Measurements from ENCODE around the gene CTH.
"Not testable (repeated sequence)": the region's sequence is repeated elsewhere in the genome, so short reads cannot be mapped to it uniquely, and the experiment has no call there.

The CTH gene

DNA sequence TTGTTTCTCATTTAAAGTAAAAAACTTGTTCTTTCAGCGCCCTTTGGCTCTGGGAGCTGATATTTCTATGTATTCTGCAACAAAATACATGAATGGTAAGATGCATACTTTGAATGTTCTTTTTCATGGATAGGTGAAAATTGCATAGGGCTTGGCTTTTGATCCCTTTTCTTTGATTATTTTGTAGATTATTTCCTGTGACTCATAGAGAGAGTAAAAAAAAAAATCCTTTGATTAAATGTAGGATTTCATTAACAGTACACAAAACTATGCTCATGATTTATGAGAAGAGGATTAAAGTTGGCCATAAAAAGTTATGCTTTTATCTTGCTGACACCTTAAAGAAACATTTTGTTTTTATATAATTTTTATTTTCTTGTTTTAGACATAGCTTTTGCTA is 18.7 kb downstream of the CTH start:
- no peak for ATAC-seq
- Mint-ChIP-seq H3K4me3 (no peak overlapping the region), H3K9me3 (no peaks in the 10 kb centered on the region), H3K4me1 (no peaks in the 10 kb centered on the region), H3K36me3 (peaks cover 88% of the 10 kb centered on the region), H3K27ac (no peak overlapping the region)
- no peak for DNase-seq (ENCODE audit: low spot score in 2 of 2)

DNA sequence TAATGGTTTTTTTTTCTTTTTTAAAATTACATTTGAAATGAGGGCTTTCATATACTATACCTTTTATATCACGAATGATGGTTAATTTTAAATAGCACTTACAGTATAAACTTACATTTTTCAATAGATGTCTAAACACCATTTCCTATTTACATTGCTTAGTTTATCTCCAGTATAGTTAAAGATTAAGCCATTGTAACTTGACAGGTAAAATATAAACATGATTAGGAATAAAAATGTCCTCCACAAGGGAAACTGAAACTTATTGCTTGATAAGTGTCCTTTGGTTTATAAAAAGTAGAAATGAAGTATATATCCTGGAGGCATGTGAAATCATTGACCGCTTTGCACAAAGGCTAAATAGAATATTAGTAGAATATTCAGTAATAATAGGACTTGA is 20.2 kb downstream of the CTH start:
- H3K4me3 Mint-ChIP-seq: no peak overlapping the region
- H3K27ac Mint-ChIP-seq: no peak overlapping the region
- H3K4me1 Mint-ChIP-seq: no peaks in the 10 kb centered on the region
- ATAC-seq (no peak), DNase-seq (ENCODE audit: low spot score in 2 of 2) (no peak)
- peaks cover 88% of the 10 kb centered on the region for H3K36me3 Mint-ChIP-seq
- H3K9me3 Mint-ChIP-seq: no peaks in the 10 kb centered on the region

DNA sequence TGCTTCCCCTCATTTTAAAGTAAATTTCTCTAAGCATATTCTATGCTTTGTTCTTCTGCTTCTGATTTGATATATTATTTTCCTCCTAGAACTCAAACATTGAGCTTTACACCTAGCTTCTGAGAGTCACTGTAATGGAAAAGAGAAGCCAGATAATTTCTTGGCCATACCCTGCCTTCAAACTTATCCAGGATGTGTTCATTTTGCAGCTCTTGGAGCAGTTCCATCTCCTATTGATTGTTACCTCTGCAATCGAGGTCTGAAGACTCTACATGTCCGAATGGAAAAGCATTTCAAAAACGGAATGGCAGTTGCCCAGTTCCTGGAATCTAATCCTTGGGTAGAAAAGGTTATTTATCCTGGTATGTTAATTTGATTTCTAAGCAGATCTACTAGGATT is 20.8 kb downstream of the CTH start:
- no peak overlapping the region for H3K27ac Mint-ChIP-seq
- H3K4me3 Mint-ChIP-seq: no peak overlapping the region
- H3K4me1 Mint-ChIP-seq: no peaks in the 10 kb centered on the region
- H3K36me3 Mint-ChIP-seq: peaks cover 89% of the 10 kb centered on the region
- no peak for ATAC-seq
- no peak for DNase-seq (ENCODE audit: low spot score in 2 of 2)
- H3K9me3 Mint-ChIP-seq: no peaks in the 10 kb centered on the region

DNA sequence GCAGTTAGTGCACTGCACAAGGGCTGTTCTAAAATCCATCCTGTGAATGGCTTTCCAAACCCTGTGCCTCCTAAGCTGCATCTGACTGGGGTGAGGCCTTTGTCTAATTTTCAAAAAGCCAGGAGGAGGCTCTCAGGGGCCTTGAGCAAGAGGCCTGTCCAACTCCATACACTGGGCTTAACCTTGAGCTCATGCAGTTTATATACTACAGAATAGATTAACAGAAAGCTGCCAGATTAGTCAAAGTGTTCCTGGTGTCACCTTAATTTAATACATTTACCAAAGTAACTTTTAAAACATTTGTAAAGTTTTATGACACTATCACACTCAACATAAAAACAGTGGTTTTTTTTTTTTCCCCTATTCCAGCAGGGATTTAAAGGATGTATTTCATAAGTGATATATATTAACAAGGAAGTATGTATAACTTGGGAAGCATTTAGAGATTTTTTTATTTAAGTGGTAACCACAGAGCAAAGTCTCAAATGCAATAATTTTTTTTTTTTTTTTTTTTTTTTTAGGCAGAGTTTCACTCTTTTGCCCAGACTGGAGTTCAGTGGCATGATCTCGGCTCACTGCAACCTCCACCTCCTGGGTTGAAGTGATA is 23.3 kb downstream of the CTH start:
- Mint-ChIP-seq H3K4me3 (no peak overlapping the region), H3K4me1 (peaks cover 13% of the 10 kb centered on the region), H3K9me3 (no peaks in the 10 kb centered on the region), H3K36me3 (peaks cover 88% of the 10 kb centered on the region), H3K27ac (no peak overlapping the region)
- ATAC-seq (no peak), DNase-seq (ENCODE audit: low spot score in 2 of 2) (no peak)

GRCh38 chr1:70436622-70437251 is 25.7 kb downstream of the CTH start:
- ATAC-seq (no peak), DNase-seq (ENCODE audit: low spot score in 2 of 2) (no peak)
- peaks cover 75% of the 10 kb centered on the region for H3K36me3 Mint-ChIP-seq
- peaks cover 13% of the 10 kb centered on the region for H3K4me1 Mint-ChIP-seq
- no peaks in the 10 kb centered on the region for H3K9me3 Mint-ChIP-seq
- no peak overlapping the region for H3K4me3 Mint-ChIP-seq
- no peak overlapping the region for H3K27ac Mint-ChIP-seq

DNA sequence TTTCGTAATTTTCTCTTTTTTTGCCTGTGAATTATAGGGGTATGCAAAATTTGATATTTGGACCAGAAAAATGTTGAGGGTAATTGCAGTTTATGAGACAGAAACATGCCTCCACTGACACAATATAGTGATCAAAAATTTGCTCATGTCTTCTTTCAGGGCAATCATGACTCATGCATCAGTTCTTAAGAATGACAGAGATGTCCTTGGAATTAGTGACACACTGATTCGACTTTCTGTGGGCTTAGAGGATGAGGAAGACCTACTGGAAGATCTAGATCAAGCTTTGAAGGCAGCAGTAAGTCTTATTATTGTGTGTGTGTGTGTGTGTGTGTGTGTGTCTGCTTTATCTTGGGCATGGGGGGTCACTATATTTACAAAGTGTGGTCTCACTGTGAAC is 27.5 kb downstream of the CTH start:
- Mint-ChIP-seq H3K36me3 (peaks cover 61% of the 10 kb centered on the region), H3K4me3 (no peak overlapping the region), H3K27ac (no peak overlapping the region), H3K9me3 (no peaks in the 10 kb centered on the region), H3K4me1 (peaks cover 13% of the 10 kb centered on the region)
- DNase-seq (ENCODE audit: low spot score in 2 of 2): no peak
- peak; percentile 98 for ATAC-seq

DNA sequence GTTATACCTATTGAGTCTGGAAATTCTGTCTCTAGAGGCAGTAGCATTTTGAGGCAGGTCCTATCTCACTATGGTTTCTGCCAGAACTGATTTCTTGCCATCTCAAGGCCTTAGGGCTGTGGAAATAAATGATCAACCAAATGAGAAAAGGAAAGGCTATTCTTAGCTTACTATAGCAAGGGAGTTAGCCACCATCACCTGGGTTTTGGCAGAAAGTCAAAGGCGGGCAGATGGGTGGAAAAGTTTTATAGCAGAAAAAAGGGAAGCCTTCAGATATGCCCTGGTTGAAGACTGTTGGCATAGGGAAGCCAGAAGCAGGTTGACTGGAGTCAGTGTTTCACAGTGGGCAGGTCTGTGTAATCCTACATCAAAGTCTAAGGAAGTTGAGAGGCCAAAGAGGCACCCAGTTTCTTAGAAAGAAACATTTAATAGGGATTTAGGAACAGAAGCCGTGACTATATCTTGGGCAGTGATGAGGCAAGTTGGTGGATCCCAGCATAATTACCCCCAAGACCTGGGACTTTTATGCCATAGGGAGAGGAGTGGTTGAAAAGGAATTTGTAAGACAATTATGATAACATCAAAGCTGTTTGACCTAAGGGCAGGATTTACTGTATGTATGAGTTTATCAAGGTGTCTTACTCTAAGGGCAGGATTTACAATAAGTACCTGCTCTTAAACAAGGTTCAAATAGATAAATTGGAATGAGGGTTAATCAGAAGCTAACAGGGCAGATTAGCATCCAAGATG is 29.7 kb downstream of the CTH start:
- Mint-ChIP-seq H3K36me3 (peaks cover 39% of the 10 kb centered on the region), H3K4me1 (peaks cover 13% of the 10 kb centered on the region), H3K9me3 (no peaks in the 10 kb centered on the region), H3K27ac (no peak overlapping the region), H3K4me3 (no peak overlapping the region)
- DNase-seq (ENCODE audit: low spot score in 2 of 2): no peak
- ATAC-seq: no peak

DNA sequence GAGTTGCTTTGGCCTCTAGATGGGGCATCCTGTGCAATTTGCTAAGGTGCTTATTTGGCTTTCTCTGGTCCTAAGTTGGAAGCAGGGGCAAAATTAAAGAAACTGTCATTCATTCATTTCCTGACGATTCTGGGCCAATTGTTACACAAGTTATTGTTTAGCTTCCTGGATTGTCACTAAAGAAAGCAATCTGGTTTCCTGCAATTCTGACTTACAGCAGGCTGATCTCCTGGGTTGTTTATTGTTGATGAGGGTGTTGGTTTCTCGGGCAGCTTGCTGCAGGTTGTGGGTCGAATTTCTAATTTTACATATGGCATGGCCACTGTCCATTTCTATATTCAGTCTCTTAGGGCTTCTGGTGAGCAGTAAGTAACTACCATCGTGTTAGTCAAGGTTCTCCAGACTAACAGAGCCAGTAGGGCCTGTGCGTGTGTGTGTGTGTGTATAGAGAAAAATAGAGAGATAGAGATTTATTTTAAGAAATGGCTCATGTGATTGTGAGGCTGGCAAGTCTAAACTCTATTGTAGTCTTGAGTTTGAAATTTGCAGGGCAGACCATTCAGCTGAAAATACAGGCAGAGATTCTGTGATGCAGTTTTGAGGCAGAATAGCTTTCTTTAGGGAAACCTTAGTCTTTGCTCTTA is 30.4 kb downstream of the CTH start:
- ATAC-seq: no peak

DNA sequence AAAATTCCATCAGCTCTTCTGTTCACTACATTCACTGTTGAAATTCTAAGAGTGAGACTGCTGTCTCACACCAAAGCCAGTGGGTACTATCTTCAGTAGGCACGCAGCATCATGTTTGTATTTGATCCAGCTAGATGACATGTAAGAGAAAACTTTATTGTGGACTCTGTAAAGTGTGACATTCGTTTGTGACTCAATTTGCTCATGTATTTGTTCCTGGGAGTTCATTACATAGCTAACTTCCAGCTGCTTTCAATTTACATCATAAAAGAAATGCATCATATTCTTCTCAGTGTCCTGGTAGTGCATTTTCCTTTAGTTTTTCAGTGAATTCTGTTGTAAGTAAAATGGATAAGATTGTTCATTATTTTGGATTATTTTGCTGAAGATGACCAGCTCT is 31.4 kb downstream of the CTH start:
- Mint-ChIP-seq H3K36me3 (peaks cover 22% of the 10 kb centered on the region), H3K4me1 (peaks cover 13% of the 10 kb centered on the region), H3K4me3 (no peak overlapping the region), H3K9me3 (no peaks in the 10 kb centered on the region), H3K27ac (no peak overlapping the region)
- DNase-seq (ENCODE audit: low spot score in 2 of 2) (no peak), ATAC-seq (no peak)

More for the DNA sequence above, 30.4 kb downstream of the CTH start:
- Mint-ChIP-seq H3K4me1 (peaks cover 13% of the 10 kb centered on the region), H3K4me3 (no peak overlapping the region), H3K9me3 (no peaks in the 10 kb centered on the region), H3K27ac (no peak overlapping the region), H3K36me3 (peaks cover 32% of the 10 kb centered on the region)
- DNase-seq (ENCODE audit: low spot score in 2 of 2): no peak

- Mint-ChIP-seq H3K36me3 (peaks cover 17% of the 10 kb centered on the region), H3K27ac (no peak overlapping the region), H3K4me3 (no peak overlapping the region), H3K4me1 (peaks cover 2% of the 10 kb centered on the region), H3K9me3 (no peaks in the 10 kb centered on the region)
- DNase-seq (ENCODE audit: low spot score in 2 of 2) (no peak), ATAC-seq (no peak)
Observed at GRCh38 chr1:70443739-70444138, 32.7 kb downstream of the CTH start.

- DNase-seq (ENCODE audit: low spot score in 2 of 2): no peak
- Mint-ChIP-seq H3K27ac (no peak overlapping the region), H3K4me1 (no peaks in the 10 kb centered on the region), H3K9me3 (no peaks in the 10 kb centered on the region), H3K4me3 (no peak overlapping the region), H3K36me3 (no peaks in the 10 kb centered on the region)
- ATAC-seq: no peak
Observed at GRCh38 chr1:70449049-70449448, 38.0 kb downstream of the CTH start.

DNA sequence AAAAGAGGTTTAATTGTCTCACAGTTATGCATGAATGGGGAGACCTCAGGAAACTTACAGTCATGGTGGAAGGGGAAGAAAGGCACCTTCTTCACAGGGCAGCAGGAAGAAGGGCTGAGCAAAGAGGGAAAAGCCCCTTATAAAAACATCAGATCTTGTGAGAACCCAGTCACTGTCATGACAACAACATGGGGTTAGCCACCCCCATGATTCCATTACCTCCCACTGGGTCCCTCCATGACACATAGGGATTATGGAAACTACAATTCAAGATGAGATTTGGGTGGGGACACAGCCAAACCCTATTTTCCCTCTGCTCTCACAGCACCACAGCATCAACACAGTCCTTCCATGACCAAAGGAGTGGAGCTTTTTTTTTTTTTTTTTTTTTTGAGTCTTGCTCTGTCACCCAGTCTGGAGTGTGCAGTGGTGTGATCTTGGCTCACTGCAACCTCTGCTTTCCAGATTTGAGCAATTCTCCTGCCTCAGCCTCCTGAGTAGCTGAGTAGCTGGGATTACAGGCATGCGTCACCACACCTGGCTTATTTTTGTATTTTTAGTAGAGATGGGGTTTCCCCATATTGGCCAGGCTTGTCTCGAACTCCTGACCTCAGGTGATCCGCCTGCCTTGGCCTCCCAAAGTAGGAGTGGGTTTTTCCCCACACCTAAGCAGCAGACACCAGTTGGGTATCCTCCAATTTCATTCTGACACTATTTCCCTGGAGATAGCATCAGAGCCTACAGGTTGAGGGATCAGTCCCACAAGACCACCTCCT is 41.3 kb downstream of the CTH start:
- not testable (repeated sequence) for DNase-seq (ENCODE audit: low spot score in 2 of 2); H3K36me3 Mint-ChIP-seq; H3K27ac Mint-ChIP-seq; H3K4me3 Mint-ChIP-seq; H3K4me1 Mint-ChIP-seq; H3K9me3 Mint-ChIP-seq
- ATAC-seq: peak; percentile 81

DNA sequence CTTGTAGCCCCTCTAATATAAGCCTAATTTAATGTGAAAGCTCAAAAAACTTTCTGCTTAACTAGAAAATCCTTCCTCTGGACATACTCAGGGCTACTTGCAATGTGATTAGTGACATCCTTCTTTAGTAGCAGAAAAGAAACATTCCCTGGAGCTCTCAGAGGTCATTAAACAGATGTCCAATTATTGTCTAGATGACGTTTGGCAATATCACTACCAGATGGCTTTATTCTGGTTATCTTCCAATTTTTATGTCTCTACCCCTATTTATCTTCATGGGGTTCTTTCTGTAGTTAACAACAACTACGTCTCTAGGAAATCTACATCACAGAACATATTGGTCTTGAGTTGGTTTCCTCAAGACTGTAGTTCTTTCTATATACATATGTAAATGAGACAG is 44.2 kb downstream of the CTH start:
- Mint-ChIP-seq H3K4me3 (no peak overlapping the region), H3K9me3 (no peaks in the 10 kb centered on the region), H3K36me3 (no peaks in the 10 kb centered on the region), H3K4me1 (no peaks in the 10 kb centered on the region), H3K27ac (no peak overlapping the region)
- DNase-seq (ENCODE audit: low spot score in 2 of 2) (no peak), ATAC-seq (no peak)

DNA sequence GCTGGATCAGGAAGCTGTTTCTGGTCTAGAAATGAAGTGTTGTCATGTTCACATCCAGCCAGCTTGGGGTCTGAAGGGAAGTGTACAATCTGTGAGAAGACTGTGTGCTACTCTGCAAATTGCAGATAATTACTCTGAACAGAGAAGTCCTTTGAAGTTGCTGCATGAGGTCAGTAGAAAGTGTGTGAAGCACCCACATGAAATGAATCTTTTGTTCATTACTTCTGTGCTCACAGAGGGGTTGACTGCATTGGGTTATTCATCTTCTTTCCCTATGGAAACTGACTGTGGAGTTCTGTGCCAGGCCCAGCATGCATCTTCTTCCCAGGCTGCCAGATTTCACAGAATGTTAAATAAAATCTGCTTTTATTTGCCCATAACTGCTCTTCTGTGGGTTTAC is 47.1 kb downstream of the CTH start:
- DNase-seq (ENCODE audit: low spot score in 2 of 2) (no peak), ATAC-seq (no peak)
- Mint-ChIP-seq H3K9me3 (no peaks in the 10 kb centered on the region), H3K27ac (no peak overlapping the region), H3K4me1 (no peaks in the 10 kb centered on the region), H3K4me3 (no peak overlapping the region), H3K36me3 (no peaks in the 10 kb centered on the region)

DNA sequence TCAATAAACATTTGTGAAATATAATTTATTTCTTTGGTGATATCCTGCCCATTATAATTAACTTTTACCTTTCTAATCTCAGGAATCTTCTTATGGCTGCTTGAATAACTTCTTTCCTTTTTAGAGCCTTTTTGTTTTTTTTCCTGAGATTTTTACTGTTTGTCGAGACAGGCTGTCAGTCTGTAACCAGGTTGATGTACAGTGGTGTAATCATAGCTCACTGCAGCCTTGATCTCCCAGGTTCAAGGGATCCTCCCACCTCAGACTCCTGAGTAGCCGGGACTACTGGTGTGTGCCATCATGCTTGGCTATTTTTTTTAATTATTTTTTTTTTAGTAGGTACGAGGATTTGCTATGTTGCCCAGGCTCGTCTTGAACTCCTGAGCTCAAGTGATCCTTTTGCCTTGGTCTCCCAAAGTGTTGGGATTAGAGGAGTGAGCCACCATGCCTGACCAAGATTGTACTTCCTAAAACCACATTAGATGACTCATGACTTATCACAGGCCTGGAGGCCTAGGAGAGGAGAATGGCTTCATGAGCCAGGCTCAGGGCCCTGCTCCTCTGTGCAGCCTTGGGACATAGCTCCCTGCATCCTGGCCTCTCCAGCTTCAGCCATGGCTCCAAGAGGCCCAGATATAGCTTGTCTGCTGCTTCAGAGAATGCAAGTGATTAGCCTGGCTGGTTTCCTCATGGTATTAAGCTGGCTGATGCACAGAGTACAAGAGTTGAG is 48.6 kb downstream of the CTH start:
- Mint-ChIP-seq H3K27ac (no peak overlapping the region), H3K9me3 (no peaks in the 10 kb centered on the region), H3K4me1 (no peaks in the 10 kb centered on the region), H3K4me3 (no peak overlapping the region), H3K36me3 (no peaks in the 10 kb centered on the region)
- ATAC-seq (no peak), DNase-seq (ENCODE audit: low spot score in 2 of 2) (no peak)
